HG03039 (cell line): ENCODE results near the gene CCDC116.

ENCODE experiments used
- ATAC-seq: cut with Tn5 transposase; IDR thresholded peaks from one replicate; pipeline ENCODE4 v1.9.1; 2021; ENCODE audit warnings: mild to moderate bottlenecking, moderate library complexity; ENCODE audit not compliant: unreplicated experiment

Gene CCDC116

DNA sequence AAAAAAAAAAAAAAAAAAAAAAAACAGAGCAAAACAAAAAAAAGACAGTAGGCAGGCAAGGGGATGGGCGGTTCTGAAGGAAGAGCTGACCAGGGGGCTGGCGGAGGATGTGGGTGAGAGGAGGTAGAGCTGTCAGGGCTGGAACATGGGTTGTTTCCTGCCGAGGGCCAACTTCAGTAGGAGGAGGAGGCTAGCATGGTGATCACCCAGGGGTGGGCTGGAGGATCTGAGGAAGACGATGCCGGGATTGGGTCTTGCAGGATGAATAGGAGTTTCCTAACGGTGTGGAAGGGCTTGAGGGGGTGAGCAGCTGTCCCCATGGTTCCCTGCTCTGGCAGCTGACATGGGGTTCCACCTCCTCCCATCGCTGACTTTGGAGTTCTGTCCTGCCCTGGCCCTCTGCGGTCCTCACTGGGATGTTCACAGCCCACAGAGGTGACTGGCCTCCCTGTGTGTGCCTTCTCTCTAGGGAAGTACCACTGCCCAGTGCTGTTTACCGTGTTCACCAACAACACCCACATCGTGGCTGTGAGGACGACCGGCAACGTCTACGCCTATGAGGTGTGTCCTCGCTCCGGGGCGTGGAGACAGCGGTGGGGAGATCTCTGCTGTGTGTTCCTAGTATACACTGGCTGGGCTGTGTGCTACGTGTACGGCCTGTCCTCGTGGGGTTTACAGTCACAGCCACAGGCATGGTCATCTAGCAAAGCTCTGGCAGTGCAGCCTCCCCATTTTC, 48.4 kb downstream of the CCDC116 start:
- no peak for ATAC-seq

- no peak for ATAC-seq
Measured at GRCh38 chr22:21681566-21682370, 49.2 kb downstream of the CCDC116 start.

DNA sequence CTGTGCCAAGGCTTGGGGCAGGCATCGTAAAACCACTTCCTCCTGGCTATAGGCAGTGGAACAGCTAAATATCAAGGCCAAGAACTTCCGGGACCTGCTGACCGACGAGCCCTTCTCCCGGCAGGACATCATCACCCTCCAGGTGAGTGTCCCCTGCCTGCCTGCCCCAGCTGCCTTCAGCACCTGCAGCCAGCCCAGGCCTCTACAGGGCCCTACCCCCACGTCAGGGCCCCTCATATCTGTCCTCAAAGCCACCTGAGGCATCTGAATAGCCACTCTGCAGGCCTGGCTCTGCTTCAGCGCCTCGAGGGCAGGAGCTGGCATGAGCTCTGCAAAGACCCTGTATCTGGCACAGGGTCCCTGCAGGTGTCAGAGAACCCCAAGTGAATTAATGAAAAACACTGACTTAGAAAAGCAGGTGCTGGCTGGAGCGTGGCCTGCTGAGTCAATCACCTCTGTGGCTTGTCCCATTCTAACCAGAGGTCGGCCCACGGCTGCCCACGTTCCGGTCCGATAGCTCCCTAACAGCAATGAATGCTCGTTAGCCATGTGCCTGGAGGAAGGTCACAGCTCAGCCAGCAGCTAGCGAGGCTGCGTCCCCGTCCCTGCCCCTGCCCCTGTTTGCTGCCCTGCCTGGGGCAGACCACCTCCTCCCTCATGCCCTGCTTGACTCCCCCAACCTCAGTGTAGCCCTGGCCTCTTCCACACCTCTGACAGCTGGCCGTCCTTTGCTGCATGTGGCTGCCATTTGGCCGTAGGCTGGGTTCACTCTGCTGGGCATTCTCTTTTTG, 50.0 kb downstream of the CCDC116 start:
- no peak for ATAC-seq

GRCh38 chr22:21683401-21683811, 50.8 kb downstream of the CCDC116 start:
- no peak for ATAC-seq

- ATAC-seq: no peak
Measured at GRCh38 chr22:21684492-21685163, 52.1 kb downstream of the CCDC116 start.

DNA sequence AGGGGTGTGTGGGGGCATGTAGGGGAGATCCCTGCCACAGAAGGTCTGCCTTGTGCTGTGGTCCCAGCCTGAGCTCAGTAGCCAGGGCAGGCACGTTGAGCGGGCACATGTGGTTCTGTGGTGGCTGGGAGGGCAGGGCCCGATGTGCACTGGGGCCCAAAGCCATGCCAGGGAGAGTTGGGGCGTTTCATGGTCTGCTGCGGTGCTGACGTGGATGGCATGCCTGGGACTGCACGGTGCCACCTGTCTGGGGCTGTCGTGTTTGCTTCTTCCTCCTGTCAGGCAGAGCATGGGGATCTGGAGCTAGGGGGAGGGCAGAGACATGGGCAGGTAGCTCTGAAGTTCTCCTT, 52.6 kb downstream of the CCDC116 start:
- ATAC-seq: no peak

DNA sequence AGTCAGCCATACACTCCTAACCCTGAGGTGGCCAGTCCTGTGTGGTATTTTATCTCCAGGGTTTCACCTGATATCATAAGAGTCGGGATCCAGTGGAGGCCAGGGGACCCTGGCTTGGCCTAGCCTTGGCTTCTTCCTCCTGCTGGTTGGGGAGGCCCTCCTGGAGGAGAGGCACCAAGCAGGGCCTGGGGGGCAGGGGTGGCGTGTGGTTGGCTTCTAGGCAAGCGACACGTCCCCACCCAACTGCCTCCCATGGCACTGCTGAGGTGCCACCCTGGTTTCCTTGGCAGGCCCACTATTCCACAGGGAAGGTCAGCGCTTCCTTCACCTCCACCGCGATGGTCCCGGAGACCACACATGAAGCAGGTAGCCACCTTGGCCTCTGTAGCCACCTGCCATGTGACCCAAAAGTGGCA, 53.6 kb downstream of the CCDC116 start:
- no peak for ATAC-seq
